ENCODE measurements around the gene HOXB3. TPM values are rescaled to one million over a fixed set of nuclear protein-coding genes. Genes with fewer than 3 reads are reported as not detected.

HOXB3 gene
- total RNA-seq, 1 experiment from 2014 or later = 6.0 TPM

GRCh38 chr17:48613862-48614694 lies 24.0 kb upstream of the HOXB3 start:
- H4K20me1 ChIP-seq (ENCODE audit: low read length) = no peaks in the 10 kb centered on the region
- ATAC-seq = no peak
- H3K9ac ChIP-seq (ENCODE audit: low read length) = no peak overlapping the region
- no peaks in the 10 kb centered on the region for H3K36me3 ChIP-seq (ENCODE audit: low read depth, low read length)
- peaks cover 31% of the 10 kb centered on the region for H3K4me1 ChIP-seq (ENCODE audit: insufficient read depth, low read length)
- ChIA-PET CTCF (no interaction called here), POLR2A (ENCODE audit: unreplicated experiment) (interaction anchor here (0.6 kb wide), 1 partner anchor 620 kb away, joined by 12 read pairs; no protein-coding TSS in a partner anchor)
- BruUV-seq (replicated peaks) = no TSS peak
- no peak overlapping the region for H3K27ac ChIP-seq (ENCODE audit: low read length)
- intact Hi-C loops (cut with micrococcal nuclease) = no loop called here
- DNase-seq = no peak
- H2AFZ ChIP-seq (ENCODE audit: low read length) = no peak overlapping the region
- no peak overlapping the region for H3K4me3 ChIP-seq (ENCODE audit: low read length)
- H3F3A ChIP-seq (ENCODE audit: low read length, unreplicated experiment) = no peaks in the 10 kb centered on the region
- no peak overlapping the region for H3K4me2 ChIP-seq (ENCODE audit: low read length)
- no peaks in the 10 kb centered on the region for H3K79me2 ChIP-seq (ENCODE audit: low read length)
- peaks cover 67% of the 10 kb centered on the region for H3K27me3 ChIP-seq (ENCODE audit: low read length)
- TF ChIP-seq, protein P1, sequence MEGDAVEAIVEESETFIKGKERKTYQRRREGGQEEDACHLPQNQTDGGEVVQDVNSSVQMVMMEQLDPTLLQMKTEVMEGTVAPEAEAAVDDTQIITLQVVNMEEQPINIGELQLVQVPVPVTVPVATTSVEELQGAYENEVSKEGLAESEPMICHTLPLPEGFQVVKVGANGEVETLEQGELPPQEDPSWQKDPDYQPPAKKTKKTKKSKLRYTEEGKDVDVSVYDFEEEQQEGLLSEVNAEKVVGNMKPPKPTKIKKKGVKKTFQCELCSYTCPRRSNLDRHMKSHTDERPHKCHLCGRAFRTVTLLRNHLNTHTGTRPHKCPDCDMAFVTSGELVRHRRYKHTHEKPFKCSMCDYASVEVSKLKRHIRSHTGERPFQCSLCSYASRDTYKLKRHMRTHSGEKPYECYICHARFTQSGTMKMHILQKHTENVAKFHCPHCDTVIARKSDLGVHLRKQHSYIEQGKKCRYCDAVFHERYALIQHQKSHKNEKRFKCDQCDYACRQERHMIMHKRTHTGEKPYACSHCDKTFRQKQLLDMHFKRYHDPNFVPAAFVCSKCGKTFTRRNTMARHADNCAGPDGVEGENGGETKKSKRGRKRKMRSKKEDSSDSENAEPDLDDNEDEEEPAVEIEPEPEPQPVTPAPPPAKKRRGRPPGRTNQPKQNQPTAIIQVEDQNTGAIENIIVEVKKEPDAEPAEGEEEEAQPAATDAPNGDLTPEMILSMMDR (conservative IDR thresholded peaks at IDR 0.05; ENCODE audit: low read depth, low read length) = no peak
- no peak for TF ChIP-seq EZH2phosphoT487 (IDR thresholded peaks at IDR 0.05; ENCODE audit: borderline replicate concordance, low read length)
- TF ChIP-seq EZH2 (IDR thresholded peaks at IDR 0.05; ENCODE audit: low read length, unreplicated experiment) = no peak
- H3K9me2 ChIP-seq (replicated peaks; ENCODE audit: low read length) = no peaks in the 10 kb centered on the region
- no peaks in the 10 kb centered on the region for H3K9me3 ChIP-seq (ENCODE audit: low read length)

DNA sequence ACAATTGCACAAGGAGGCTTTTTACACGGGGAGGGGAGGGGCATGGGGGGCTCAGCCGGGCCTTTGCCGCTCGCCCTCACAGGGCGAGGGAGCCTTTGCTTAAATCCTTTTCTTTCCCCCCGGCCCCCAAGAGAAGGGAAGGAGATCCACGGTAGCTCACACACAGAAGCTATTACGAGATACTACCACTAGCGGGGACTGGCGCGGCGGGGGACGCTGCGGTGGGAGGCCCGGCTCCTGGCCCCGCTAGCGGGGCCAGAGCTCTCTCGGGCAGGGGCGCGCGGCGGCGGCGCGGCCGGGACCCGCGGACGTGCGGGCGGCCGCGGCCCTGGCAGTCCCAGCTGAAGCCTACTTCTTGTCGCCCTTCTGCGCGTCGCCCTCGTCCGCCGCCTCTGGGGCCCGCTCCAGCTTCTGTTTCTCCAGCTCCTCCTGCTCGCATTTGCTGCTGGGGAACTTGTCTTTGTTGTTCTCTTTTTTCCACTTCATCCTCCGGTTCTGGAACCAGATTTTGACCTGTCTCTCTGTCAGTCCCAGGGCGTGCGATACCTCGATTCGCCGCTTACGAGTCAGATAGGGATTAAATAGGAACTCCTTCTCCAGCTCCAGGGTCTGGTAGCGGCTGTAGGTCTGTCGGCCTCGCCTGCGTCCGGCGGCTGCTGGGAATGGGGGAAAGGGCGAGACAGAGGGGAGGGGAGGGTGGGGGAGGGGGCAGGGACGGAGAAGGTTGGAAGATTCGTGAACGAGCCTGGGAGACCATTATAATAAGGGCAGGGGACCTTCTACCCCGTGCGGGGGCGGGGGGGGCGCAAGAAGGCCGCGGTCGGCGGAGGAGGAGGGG lies 23.0 kb upstream of the HOXB3 start:
- H3K9me2 ChIP-seq (replicated peaks; ENCODE audit: low read length) = no peaks in the 10 kb centered on the region
- no peaks in the 10 kb centered on the region for H3K9me3 ChIP-seq (ENCODE audit: low read length)
- ChIA-PET CTCF (no interaction called here), POLR2A (ENCODE audit: unreplicated experiment) (interaction anchor here (0.5 kb wide), 1 partner anchor 227 kb away, joined by 3 read pairs; no protein-coding TSS in a partner anchor)
- no peak overlapping the region for H3K9ac ChIP-seq (ENCODE audit: low read length)
- H3K79me2 ChIP-seq (ENCODE audit: low read length) = no peaks in the 10 kb centered on the region
- H3K4me1 ChIP-seq (ENCODE audit: insufficient read depth, low read length) = peaks cover 24% of the 10 kb centered on the region
- no peak overlapping the region for H3K4me2 ChIP-seq (ENCODE audit: low read length)
- H3K27ac ChIP-seq (ENCODE audit: low read length) = no peak overlapping the region
- no peaks in the 10 kb centered on the region for H3K36me3 ChIP-seq (ENCODE audit: low read depth, low read length)
- no peaks in the 10 kb centered on the region for H4K20me1 ChIP-seq (ENCODE audit: low read length)
- no TSS peak for BruUV-seq (replicated peaks)
- TF ChIP-seq, protein P1 (conservative IDR thresholded peaks at IDR 0.05; ENCODE audit: low read depth, low read length) = no peak
- TF ChIP-seq EZH2 (IDR thresholded peaks at IDR 0.05; ENCODE audit: low read length, unreplicated experiment) (no peak), EZH2phosphoT487 (IDR thresholded peaks at IDR 0.05; ENCODE audit: borderline replicate concordance, low read length) (no peak)
- intact Hi-C loops (cut with micrococcal nuclease) = no loop called here
- no peak overlapping the region for H2AFZ ChIP-seq (ENCODE audit: low read length)
- H3K27me3 ChIP-seq (ENCODE audit: low read length) = peaks cover 60% of the 10 kb centered on the region
- DNase-seq (no peak), ATAC-seq (no peak)
- no peak overlapping the region for H3K4me3 ChIP-seq (ENCODE audit: low read length)
- H3F3A ChIP-seq (ENCODE audit: low read length, unreplicated experiment) = no peaks in the 10 kb centered on the region
